Measurements from ENCODE around the gene C2CD4B.
A peak's percentile ranks its signal among the peaks of the same experiment; 100 is the strongest.

C2CD4B gene

DNA sequence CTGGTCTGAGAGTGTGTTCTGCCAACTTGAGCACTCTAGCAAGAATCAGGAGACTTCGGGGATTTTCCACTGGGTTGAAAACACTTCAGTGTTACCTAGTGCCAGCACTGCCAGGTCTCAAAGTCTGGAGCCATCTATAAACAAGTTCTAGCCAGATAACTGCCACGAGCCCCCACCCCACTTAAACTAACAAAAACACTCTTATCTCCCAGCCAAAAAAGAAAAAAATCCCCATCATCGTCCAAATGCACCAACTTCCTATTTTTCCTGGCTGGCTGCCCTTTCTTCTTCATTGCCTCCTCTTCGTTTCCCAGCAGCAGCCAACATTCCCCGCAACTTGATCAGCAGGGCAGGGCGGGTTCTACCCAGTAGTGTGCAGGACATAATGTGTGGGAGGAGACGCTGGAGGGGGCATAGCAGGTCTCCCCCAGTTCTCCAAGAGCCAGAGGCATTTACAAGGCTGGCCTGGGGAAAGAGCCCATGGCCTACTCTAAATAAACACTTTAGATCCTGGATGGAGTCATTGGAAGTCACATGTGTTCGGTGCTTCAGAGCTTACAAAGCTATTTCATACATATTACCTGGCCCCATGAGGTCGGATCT is 29.5 kb downstream of the C2CD4B start:
- TF ChIP-seq, protein P1, sequence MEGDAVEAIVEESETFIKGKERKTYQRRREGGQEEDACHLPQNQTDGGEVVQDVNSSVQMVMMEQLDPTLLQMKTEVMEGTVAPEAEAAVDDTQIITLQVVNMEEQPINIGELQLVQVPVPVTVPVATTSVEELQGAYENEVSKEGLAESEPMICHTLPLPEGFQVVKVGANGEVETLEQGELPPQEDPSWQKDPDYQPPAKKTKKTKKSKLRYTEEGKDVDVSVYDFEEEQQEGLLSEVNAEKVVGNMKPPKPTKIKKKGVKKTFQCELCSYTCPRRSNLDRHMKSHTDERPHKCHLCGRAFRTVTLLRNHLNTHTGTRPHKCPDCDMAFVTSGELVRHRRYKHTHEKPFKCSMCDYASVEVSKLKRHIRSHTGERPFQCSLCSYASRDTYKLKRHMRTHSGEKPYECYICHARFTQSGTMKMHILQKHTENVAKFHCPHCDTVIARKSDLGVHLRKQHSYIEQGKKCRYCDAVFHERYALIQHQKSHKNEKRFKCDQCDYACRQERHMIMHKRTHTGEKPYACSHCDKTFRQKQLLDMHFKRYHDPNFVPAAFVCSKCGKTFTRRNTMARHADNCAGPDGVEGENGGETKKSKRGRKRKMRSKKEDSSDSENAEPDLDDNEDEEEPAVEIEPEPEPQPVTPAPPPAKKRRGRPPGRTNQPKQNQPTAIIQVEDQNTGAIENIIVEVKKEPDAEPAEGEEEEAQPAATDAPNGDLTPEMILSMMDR (conservative IDR thresholded peaks at IDR 0.05; ENCODE audit: control insufficient read depth, insufficient read depth, low read depth, low read length): no peak
- no peak overlapping the region for H3K4me3 ChIP-seq (ENCODE audit: control insufficient read depth, low read depth, low read length)
- DNase-seq (ENCODE audit: low read depth): peak; percentile 35

DNA sequence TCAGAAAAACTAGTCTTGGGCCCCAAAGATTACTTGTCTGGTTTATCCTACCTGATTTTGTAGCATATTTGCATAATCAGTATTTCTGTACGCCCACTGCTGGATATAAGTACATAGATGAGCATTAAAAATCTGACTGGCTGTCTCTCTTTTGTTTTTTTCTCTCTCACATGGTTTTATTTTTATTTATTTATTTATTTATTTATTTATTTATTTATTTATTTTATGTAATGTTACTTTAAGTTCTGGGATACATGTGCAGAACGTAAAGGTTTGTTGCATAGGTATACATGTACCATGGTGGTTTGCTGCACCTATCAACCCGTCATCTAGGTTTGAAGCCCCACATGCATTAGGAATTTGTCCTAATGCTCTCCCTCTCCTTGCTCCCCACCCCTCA is 31.9 kb downstream of the C2CD4B start:
- H3K4me3 ChIP-seq (ENCODE audit: control insufficient read depth, low read depth, low read length): no peak overlapping the region
- TF ChIP-seq, protein P1 (conservative IDR thresholded peaks at IDR 0.05; ENCODE audit: control insufficient read depth, insufficient read depth, low read depth, low read length): no peak
- DNase-seq (ENCODE audit: low read depth): no peak

DNA sequence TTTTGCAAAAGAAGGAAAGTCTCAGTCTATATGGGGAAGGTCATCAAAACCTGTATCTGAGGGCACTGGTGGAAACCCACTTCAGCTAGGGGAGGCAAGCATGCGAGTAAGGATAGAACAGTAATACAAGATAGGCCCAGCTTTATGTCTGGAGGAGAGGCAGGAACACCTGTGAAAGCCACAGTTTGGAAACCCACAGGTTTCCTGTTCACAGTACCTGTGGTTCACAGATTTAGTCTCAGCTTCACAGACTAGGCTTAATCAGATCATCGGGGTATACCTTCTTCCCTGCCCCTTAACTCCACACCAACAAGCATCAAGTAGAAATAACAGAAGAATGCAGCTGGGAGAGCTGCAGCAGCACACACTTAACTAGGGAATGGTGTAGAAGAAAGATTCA is 36.2 kb downstream of the C2CD4B start:
- TF ChIP-seq, protein P1 (conservative IDR thresholded peaks at IDR 0.05; ENCODE audit: control insufficient read depth, insufficient read depth, low read depth, low read length): no peak

DNA sequence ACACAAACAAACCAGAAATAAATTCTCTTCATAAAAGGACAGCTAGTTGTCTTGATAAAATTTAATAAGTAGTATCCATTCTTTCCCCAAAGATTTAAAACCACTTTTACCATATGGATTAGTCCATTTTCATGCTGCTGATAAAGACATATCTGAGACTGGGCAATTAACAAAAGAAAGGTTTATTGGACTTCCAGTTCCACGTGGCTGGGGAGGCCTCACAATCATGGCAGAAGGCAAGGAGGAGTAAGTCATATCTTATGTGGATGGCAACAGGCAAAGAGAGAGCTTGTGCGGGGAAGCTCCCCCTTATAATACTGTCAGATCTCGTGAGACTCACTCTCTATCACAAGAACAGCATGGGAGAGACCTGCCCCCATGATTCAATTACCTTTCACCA is 38.7 kb downstream of the C2CD4B start:
- no peak for DNase-seq (ENCODE audit: low read depth)
- H3K4me3 ChIP-seq (ENCODE audit: control insufficient read depth, low read depth, low read length): no peak overlapping the region
- TF ChIP-seq, protein P1 (conservative IDR thresholded peaks at IDR 0.05; ENCODE audit: control insufficient read depth, insufficient read depth, low read depth, low read length): no peak

More for the DNA sequence above, 36.2 kb downstream of the C2CD4B start:
- H3K4me3 ChIP-seq (ENCODE audit: control insufficient read depth, low read depth, low read length): no peak overlapping the region
- no peak for DNase-seq (ENCODE audit: low read depth)

DNA sequence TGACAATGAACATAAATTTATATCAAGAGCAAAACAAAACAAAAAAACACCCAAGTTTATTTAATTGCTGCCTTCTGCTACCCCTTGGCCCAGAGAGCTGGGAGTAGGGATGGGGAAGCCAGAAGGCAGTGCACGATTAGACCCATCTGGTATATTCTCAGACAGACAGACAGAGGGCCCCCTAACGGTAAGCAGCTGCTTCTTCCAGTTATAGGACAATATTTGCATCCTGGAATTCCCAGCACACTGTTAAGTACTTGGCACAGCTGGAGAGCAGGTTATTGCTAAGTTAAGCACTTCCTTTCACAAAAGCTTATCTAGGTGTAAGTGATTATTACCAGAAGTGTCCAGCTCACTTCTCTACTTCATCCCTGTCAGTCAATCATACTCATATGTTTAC is 39.3 kb downstream of the C2CD4B start:
- peak; percentile 61 for DNase-seq (ENCODE audit: low read depth)
- TF ChIP-seq, protein P1 (conservative IDR thresholded peaks at IDR 0.05; ENCODE audit: control insufficient read depth, insufficient read depth, low read depth, low read length): peak; percentile 68
- no peak overlapping the region for H3K4me3 ChIP-seq (ENCODE audit: control insufficient read depth, low read depth, low read length)

DNA sequence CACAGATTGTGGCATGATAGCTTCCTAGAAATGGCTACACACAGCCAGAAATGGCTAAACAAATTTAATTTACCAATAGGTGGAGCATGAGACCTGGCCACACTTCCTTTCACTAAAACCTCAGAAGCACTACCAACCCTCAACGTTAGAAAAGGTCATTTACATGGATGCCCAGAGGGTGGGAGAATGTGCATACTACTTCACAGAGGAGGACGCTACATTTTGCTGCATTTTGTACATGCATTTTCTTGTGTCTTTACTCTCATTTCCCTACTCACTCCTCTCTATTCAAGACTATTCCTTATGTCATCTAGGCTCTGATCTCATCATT is 40.1 kb downstream of the C2CD4B start:
- H3K4me3 ChIP-seq (ENCODE audit: control insufficient read depth, low read depth, low read length): no peak overlapping the region
- DNase-seq (ENCODE audit: low read depth): no peak
- TF ChIP-seq, protein P1 (conservative IDR thresholded peaks at IDR 0.05; ENCODE audit: control insufficient read depth, insufficient read depth, low read depth, low read length): no peak
